HepG2 (cell line): ENCODE data around the gene C1D. TPM values are rescaled to one million over a fixed set of nuclear protein-coding genes. Genes with fewer than 3 reads are reported as not detected.

Source experiments
- ATAC-seq: fragments of 200-7000 bp; cut with Tn5 transposase; 3 replicates; pipeline ENCODE4 v1.9.1; 2020; ENCODE audit warnings: mild to moderate bottlenecking, moderate library complexity
- BruUV-seq: library from RNA; stranded (reverse); fragments of 400-500 nt; replicated peaks from 2 replicates; lab custom pipeline; 2021; lab: Mats Ljungman, UMichigan
- CTCF ChIA-PET: fragments of 300-600 bp; formaldehyde crosslinking; extraction: SDS; loops from one replicate; lab custom pipeline; 2021; ENCODE audit warnings: low total read pairs, inconsistent platforms, low intra/inter-chr PET ratio; lab: Yijun Ruan, JAX
- POLR2A ChIA-PET: fragments of 350-600 bp; sonication (Branson Sonifier 250); formaldehyde crosslinking; loops from one replicate; lab custom pipeline; 2020; ENCODE audit warnings: antibody characterized with exemption, inconsistent platforms; lab: Yijun Ruan, JAX
- DNase-seq: peaks from one replicate; pipeline ENCODE4 v3.0.0-alpha.2; 2015; ENCODE audit warnings: low spot score
- FAIRE-seq: peaks from 3 replicates; lab custom pipeline; 2011; peaks lifted over from hg19 to GRCh38; lab: Jason Lieb, UNC
- H2AFZ ChIP-seq: one replicate; pipeline ENCODE4 v1.6.1; 2011; ENCODE audit warnings: low read length, inconsistent platforms
- H3K27ac ChIP-seq: fragments of 300-600 bp; 3 replicates; pipeline ENCODE4 v1.8.0; 2011; ENCODE audit warnings: mixed run types, mild to moderate bottlenecking, mixed read lengths, low read length, inconsistent platforms; ENCODE audit not compliant: insufficient read depth; ENCODE audit errors: extremely low read length
- H3K27me3 ChIP-seq, 2 experiments: fragments of 200-600 bp in 1 of 2; 2 replicates in 1 of 2; 3 replicates in 1 of 2; pipeline versions ENCODE4 v1.6.0 to v1.8.0; 2011; ENCODE audit warnings: low read length in 2 of 2, mild to moderate bottlenecking in 2 of 2, moderate library complexity in 2 of 2, inconsistent platforms in 1 of 2; ENCODE audit not compliant: insufficient read depth in 2 of 2, control insufficient read depth in 1 of 2
- H3K36me3 ChIP-seq, 2 experiments: fragments of 200-600 bp in 1 of 2; replicated peaks in 1 of 2; 2 replicates in 1 of 2; 3 replicates in 1 of 2; pipeline versions ENCODE4 v1.5.1 to v1.8.0; 2011; ENCODE audit warnings: low read length in 2 of 2, inconsistent platforms in 1 of 2; ENCODE audit not compliant: insufficient read depth in 2 of 2, control insufficient read depth in 1 of 2
- H3K4me1 ChIP-seq: 2 replicates; pipeline ENCODE4 v1.5.1; 2012; ENCODE audit warnings: low read length, inconsistent platforms; ENCODE audit not compliant: insufficient read depth
- H3K4me2 ChIP-seq: 2 replicates; pipeline ENCODE4 v1.6.0; 2011; ENCODE audit warnings: low read depth, low read length, inconsistent platforms
- H3K4me3 ChIP-seq, 3 experiments: fragments of 200-600 bp in 1 of 3; sonication (generic), shearing (Covaris generic) in 1 of 3; replicated peaks in 1 of 3; 2 replicates each; pipeline ENCODE4 v1.5.1; 2011 to 2016; ENCODE audit warnings: low read length in 3 of 3, inconsistent platforms in 2 of 3, low read depth in 2 of 3, mild to moderate bottlenecking in 2 of 3, control low read depth in 1 of 3, mixed read lengths in 1 of 3; ENCODE audit not compliant: insufficient read depth in 1 of 3
- H3K79me2 ChIP-seq: one replicate; pipeline ENCODE4 v1.6.1; 2011; ENCODE audit warnings: low read length, inconsistent platforms; ENCODE audit not compliant: insufficient read depth
- H3K9ac ChIP-seq: 2 replicates; pipeline ENCODE4 v1.6.0; 2011; ENCODE audit warnings: mild to moderate bottlenecking, low read depth, low read length, inconsistent platforms; ENCODE audit not compliant: insufficient read depth
- H3K9me3 ChIP-seq: 2 replicates; pipeline ENCODE4 v1.5.1; 2012; ENCODE audit warnings: mild to moderate bottlenecking, low read length
- H4K20me1 ChIP-seq: 2 replicates; pipeline ENCODE4 v1.6.0; 2011; ENCODE audit warnings: inconsistent platforms, mild to moderate bottlenecking, low read length, moderate library complexity; ENCODE audit not compliant: insufficient read depth
- CAMTA2 ChIP-seq: sonication (generic); formaldehyde crosslinking; IDR thresholded peaks from 2 replicates; pipeline ENCODE4 v1.4.0; 2020; ENCODE audit warnings: mild to moderate bottlenecking, missing genetic modification reagents, borderline replicate concordance
- ISX ChIP-seq: sonication (generic); formaldehyde crosslinking; conservative IDR thresholded peaks from 2 replicates; pipeline ENCODE4 v1.5.0; 2020; ENCODE audit warnings: missing genetic modification reagents
- MIXL1 ChIP-seq: IDR thresholded peaks from 2 replicates; pipeline ENCODE4 v1.6.1; 2016
- PAX8 ChIP-seq: sonication (generic); formaldehyde crosslinking; IDR thresholded peaks from 2 replicates; pipeline ENCODE4 v1.8.0; 2022; ENCODE audit warnings: mild to moderate bottlenecking, missing genetic modification reagents, borderline replicate concordance
- ZFP1 ChIP-seq: IDR thresholded peaks from 2 replicates; pipeline ENCODE4 v1.6.1; 2016
- ZNF546 ChIP-seq: sonication (generic); formaldehyde crosslinking; conservative IDR thresholded peaks from 2 replicates; pipeline ENCODE4 v1.8.1; 2023; ENCODE audit warnings: mild to moderate bottlenecking, missing genetic modification reagents
- ZNF674 ChIP-seq: sonication (generic); formaldehyde crosslinking; IDR thresholded peaks from 2 replicates; pipeline ENCODE4 v1.5.0; 2020; ENCODE audit warnings: low read depth, mild to moderate bottlenecking, missing genetic modification reagents
- ZNF766 ChIP-seq: sonication (generic); formaldehyde crosslinking; IDR thresholded peaks from 2 replicates; pipeline ENCODE4 v1.5.0; 2020; ENCODE audit warnings: missing genetic modification reagents, borderline replicate concordance
- ZNF788 ChIP-seq: sonication (generic); formaldehyde crosslinking; IDR thresholded peaks from 2 replicates; pipeline ENCODE4 v1.5.0; 2020; ENCODE audit warnings: mild to moderate bottlenecking, missing genetic modification reagents, borderline replicate concordance
- WGBS: methylation state at CpG from one replicate; pipeline ENCODE4 v1.1.6; 2017; ENCODE audit warnings: low lambda C conversion rate; 5-methylcytosine and 5-hydroxymethylcytosine counted together
- in situ Hi-C: cut with HindIII; loops from 2 replicates; pipeline ENCODE4 v1.10.0; 2017; ENCODE audit warnings: low pct_unique_long_range_greater_than_20kb; ENCODE audit not compliant: extremely low pct_ligation_motif_present
- intact Hi-C: fragments of 100-400 bp; cut with micrococcal nuclease; formaldehyde crosslinking; loops from one replicate; pipeline ENCODE4 v1.10.0; 2022; ENCODE audit not compliant: unreplicated experiment
- polyA plus RNA-seq, 8 experiments: library from polyadenylated mRNA; depleted of rRNA in 3 of 8; stranded (reverse) in 7 of 8; unstranded in 1 of 8; fragments of >200 nt; fragmentation: Illumina TruSeq in 4 of 8; extraction: Trizol in 4 of 8; gene quantifications; 2 replicates each; pipeline versions ENCODE4 v1.2.1 to v1.2.3, GENCODE V29; 2011 to 2016; ENCODE audit warnings: low read depth in 4 of 8, missing spikeins in 1 of 8, mixed read lengths in 1 of 8; ENCODE audit not compliant: insufficient read depth in 1 of 8
- total RNA-seq, 5 experiments: library from RNA; depleted of rRNA; stranded (reverse); fragments of >200 nt; fragmentation: Illumina TruSeq; extraction: Trizol; gene quantifications; 2 replicates each; pipeline ENCODE4 v1.2.3, GENCODE V29; 2016; ENCODE audit warnings: low read depth in 1 of 5
- TF ChIP-seq, protein P1 (sequence below): IDR thresholded peaks from 2 replicates; pipeline ENCODE4 v1.6.1; 2012; ENCODE audit warnings: low read length, improper control_type of control experiment
- TF ChIP-seq, protein P2 (sequence below): sonication (generic); formaldehyde crosslinking; conservative IDR thresholded peaks from 2 replicates; pipeline ENCODE4 v1.4.0; 2020; ENCODE audit warnings: mild to moderate bottlenecking, missing genetic modification reagents, moderate library complexity
- TF ChIP-seq, protein P3 (sequence below): sonication (generic); formaldehyde crosslinking; IDR thresholded peaks from 2 replicates; pipeline ENCODE4 v1.4.0; 2020; ENCODE audit warnings: missing genetic modification reagents, mild to moderate bottlenecking, borderline replicate concordance
- TF ChIP-seq, protein P4 (sequence below): sonication (generic); formaldehyde crosslinking; IDR thresholded peaks from 2 replicates; pipeline ENCODE4 v1.8.1; 2023; ENCODE audit warnings: mild to moderate bottlenecking, inconsistent platforms, moderate library complexity, missing genetic modification reagents, borderline replicate concordance

The C1D gene
- total and polyA plus RNA-seq, 2 of the 13 experiments (the other 11 are each of a cell fraction or from before 2014, with no cell fraction given) = 38.1 to 43.5 TPM

DNA sequence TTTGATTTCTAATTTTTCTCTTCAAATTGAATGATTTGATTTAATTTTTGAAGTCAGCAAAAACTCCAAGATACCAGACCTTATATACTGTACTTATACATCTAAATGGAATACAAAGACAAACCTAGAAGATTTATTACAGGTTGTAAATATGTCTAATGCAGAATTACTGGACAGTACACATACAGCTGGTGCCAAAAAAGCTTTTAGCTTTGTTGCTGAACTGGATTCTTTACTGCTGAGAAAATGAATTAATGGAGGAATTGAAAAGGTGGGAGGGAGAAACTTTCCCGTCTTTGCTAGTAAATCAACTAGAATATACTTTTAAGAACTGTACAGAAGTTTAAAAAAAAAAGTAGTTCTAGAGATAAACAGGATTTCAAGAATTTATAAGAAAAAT lies 17.5 kb downstream of the C1D start:
- ATAC-seq = no peak
- ChIA-PET POLR2A (no interaction called here), CTCF (no interaction called here)
- Histone ChIP-seq H3K79me2 (peaks cover 21% of the 10 kb centered on the region), H3K4me2 (no peak overlapping the region), H3K27me3 (no peaks in the 10 kb centered on the region), H4K20me1 (no peaks in the 10 kb centered on the region), H3K9ac (no peak overlapping the region), H2AFZ (no peak overlapping the region), H3K9me3 (no peaks in the 10 kb centered on the region), H3K27ac (no peak overlapping the region), H3K4me3 (no peak overlapping the region), H3K4me1 (no peaks in the 10 kb centered on the region), H3K36me3 (peaks cover 1 to 13% of the 10 kb centered on the region in 2 experiments; a peak in 3 of 5 replicates)
- no peak for DNase-seq
- FAIRE-seq = no peak
- intact Hi-C loops = no loop called here
- in situ Hi-C loops = loop anchor here (25.0 kb wide), 1 partner anchor 1608 kb away; the partner anchor contains the start of gene MEIS1
- BruUV-seq = no TSS peak
- WGBS = 99% methylated on average over 1 of the region's 1 CpG
- TF ChIP-seq, protein P1, sequence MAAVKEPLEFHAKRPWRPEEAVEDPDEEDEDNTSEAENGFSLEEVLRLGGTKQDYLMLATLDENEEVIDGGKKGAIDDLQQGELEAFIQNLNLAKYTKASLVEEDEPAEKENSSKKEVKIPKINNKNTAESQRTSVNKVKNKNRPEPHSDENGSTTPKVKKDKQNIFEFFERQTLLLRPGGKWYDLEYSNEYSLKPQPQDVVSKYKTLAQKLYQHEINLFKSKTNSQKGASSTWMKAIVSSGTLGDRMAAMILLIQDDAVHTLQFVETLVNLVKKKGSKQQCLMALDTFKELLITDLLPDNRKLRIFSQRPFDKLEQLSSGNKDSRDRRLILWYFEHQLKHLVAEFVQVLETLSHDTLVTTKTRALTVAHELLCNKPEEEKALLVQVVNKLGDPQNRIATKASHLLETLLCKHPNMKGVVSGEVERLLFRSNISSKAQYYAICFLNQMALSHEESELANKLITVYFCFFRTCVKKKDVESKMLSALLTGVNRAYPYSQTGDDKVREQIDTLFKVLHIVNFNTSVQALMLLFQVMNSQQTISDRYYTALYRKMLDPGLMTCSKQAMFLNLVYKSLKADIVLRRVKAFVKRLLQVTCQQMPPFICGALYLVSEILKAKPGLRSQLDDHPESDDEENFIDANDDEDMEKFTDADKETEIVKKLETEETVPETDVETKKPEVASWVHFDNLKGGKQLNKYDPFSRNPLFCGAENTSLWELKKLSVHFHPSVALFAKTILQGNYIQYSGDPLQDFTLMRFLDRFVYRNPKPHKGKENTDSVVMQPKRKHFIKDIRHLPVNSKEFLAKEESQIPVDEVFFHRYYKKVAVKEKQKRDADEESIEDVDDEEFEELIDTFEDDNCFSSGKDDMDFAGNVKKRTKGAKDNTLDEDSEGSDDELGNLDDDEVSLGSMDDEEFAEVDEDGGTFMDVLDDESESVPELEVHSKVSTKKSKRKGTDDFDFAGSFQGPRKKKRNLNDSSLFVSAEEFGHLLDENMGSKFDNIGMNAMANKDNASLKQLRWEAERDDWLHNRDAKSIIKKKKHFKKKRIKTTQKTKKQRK = no peak
- TF ChIP-seq PAX8 (CRISPR knock-in tag) (no peak), ZFP1 (CRISPR knock-in tag) (no peak), CAMTA2 (CRISPR knock-in tag) (no peak), MIXL1 (CRISPR knock-in tag) (no peak), ZNF766 (CRISPR knock-in tag) (no peak), ZNF546 (CRISPR knock-in tag) (no peak), ISX (CRISPR knock-in tag) (no peak), ZNF674 (no peak), ZNF788 (CRISPR knock-in tag) (no peak)
- TF ChIP-seq, protein P2, sequence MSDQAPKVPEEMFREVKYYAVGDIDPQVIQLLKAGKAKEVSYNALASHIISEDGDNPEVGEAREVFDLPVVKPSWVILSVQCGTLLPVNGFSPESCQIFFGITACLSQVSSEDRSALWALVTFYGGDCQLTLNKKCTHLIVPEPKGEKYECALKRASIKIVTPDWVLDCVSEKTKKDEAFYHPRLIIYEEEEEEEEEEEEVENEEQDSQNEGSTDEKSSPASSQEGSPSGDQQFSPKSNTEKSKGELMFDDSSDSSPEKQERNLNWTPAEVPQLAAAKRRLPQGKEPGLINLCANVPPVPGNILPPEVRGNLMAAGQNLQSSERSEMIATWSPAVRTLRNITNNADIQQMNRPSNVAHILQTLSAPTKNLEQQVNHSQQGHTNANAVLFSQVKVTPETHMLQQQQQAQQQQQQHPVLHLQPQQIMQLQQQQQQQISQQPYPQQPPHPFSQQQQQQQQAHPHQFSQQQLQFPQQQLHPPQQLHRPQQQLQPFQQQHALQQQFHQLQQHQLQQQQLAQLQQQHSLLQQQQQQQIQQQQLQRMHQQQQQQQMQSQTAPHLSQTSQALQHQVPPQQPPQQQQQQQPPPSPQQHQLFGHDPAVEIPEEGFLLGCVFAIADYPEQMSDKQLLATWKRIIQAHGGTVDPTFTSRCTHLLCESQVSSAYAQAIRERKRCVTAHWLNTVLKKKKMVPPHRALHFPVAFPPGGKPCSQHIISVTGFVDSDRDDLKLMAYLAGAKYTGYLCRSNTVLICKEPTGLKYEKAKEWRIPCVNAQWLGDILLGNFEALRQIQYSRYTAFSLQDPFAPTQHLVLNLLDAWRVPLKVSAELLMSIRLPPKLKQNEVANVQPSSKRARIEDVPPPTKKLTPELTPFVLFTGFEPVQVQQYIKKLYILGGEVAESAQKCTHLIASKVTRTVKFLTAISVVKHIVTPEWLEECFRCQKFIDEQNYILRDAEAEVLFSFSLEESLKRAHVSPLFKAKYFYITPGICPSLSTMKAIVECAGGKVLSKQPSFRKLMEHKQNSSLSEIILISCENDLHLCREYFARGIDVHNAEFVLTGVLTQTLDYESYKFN (CRISPR knock-in tag) = no peak
- TF ChIP-seq, protein P3, sequence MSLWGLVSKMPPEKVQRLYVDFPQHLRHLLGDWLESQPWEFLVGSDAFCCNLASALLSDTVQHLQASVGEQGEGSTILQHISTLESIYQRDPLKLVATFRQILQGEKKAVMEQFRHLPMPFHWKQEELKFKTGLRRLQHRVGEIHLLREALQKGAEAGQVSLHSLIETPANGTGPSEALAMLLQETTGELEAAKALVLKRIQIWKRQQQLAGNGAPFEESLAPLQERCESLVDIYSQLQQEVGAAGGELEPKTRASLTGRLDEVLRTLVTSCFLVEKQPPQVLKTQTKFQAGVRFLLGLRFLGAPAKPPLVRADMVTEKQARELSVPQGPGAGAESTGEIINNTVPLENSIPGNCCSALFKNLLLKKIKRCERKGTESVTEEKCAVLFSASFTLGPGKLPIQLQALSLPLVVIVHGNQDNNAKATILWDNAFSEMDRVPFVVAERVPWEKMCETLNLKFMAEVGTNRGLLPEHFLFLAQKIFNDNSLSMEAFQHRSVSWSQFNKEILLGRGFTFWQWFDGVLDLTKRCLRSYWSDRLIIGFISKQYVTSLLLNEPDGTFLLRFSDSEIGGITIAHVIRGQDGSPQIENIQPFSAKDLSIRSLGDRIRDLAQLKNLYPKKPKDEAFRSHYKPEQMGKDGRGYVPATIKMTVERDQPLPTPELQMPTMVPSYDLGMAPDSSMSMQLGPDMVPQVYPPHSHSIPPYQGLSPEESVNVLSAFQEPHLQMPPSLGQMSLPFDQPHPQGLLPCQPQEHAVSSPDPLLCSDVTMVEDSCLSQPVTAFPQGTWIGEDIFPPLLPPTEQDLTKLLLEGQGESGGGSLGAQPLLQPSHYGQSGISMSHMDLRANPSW (CRISPR knock-in tag) = no peak
- TF ChIP-seq, protein P4, sequence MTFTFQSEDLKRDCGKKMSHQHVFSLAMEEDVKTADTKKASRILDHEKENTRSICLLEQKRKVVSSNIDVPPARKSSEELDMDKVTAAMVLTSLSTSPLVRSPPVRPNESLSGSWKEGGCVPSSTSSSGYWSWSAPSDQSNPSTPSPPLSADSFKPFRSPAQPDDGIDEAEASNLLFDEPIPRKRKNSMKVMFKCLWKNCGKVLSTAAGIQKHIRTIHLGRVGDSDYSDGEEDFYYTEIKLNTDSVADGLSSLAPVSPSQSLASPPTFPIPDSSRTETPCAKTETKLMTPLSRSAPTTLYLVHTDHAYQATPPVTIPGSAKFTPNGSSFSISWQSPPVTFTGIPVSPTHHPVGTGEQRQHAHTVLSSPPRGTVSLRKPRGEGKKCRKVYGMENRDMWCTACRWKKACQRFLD = no peak
